Inflammatory macrophage (primary cell): ENCODE results near the gene IL3.

Experiments used
- DNase-seq, 2 donors: peaks; one replicate each; pipeline ENCODE4 v3.0.0-alpha.2; 2020 to 2022

Gene IL3

DNA sequence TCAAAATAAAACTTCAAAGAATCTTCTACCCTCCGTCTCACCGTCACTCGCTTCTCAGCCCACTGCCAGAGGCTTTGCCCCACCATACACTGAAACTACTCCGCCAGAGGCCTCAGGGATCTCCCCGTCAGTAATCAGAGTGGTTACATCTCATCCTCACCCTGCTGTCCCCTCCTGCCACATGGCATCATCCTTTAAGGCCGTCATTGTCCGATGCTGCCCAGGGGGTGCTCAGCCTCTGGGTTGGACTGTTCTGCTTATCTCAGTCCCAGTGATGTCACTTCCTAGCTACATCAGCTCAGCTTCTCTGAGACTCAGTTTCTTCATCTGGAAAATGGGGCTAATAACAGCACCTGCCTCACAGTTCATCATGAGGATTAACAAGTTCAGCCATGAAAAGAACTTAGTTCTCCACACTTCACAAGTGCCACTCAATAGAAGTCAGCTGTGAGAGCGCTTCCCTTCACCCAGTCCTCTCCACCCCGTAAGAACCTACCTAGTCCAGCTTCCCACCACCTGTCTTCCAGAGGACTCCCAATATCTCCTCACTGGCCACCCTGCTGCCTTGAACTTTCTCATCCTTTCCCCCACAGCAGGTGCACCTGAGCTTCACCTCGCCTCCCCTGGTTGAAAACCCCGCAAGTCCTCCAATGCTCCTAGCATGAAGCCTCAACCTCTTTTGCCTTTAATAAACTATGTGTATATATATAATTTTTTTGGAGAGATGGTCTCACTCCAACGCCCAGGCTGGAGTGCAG is 2.8 kb upstream of the IL3 start:
- DNase-seq, result no peak

GRCh38 chr5:132058646-132059042 is 1.8 kb upstream of the IL3 start:
- no peak for DNase-seq

- DNase-seq, result no peak
Observed at GRCh38 chr5:132059043-132059695, 1.3 kb upstream of the IL3 start.

DNA sequence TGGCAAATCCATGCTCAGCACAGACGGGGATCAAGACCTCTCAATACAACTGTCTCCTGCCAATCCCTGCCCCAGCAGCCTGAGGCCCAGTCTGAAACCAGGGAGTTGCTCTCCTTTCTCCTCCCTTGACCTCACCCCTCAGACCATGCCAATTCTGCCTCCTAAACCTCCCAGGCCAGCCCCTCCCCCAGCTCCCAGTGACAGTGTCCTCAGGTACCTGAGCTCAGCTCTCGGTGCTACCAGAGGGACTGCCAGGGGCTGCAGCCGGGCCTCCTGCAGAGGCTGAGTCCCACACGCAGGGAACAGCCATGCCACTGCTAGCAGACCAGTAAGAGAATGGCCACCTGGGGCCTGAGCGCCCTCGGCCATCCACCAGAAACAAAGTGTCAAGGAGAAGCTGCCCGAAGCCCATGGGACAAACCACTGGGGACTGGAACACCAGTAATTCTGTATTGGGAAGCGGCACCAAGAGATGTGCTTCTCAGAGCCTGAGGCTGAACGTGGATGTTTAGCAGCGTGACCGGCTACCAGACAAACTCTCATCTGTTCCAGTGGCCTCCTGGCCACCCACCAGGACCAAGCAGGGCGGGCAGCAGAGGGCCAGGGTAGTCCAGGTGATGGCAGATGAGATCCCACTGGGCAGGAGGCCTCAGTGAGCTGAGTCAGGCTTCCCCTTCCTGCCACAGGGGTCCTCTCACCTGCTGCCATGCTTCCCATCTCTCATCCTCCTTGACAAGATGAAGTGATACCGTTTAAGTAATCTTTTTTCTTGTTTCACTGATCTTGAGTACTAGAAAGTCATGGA is 557 bp upstream of the IL3 start:
- no peak for DNase-seq

GRCh38 chr5:132063090-132063911 is 2.8 kb downstream of the IL3 start:
- DNase-seq, result peak; percentile 62 to 70

- no peak for DNase-seq
Observed at GRCh38 chr5:132064140-132064539, 3.7 kb downstream of the IL3 start.

DNA sequence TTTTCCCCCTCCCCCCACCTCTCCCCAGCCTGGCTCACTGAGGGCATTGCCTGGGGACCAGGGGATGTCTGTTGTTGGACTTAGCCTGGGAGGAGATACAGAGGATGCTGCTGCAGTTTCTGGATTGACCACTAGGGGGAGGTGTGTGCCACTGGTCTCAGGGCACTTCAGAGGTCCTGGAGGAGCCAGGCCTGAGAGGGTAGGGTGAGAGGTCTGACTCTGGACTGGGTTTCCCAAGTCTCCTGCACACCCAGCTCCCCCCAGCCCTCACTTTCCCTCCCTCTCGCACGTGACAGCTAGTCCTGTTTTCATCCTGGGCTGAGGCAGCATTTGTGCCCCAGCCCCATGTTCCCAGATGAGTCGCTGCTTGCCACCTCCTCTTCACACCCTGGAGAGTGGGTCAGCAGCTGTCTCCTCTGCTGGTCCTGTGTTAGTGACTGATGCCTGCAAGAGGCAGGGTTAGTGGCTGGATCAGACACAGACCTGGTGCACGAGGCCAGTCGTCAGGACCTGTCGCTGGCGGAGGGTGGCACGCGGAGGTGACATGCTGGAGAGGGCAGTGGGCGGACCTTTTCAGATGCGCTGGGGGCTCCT is 4.4 kb downstream of the IL3 start:
- peak; percentile 81 to 84 for DNase-seq

- DNase-seq, result peak; percentile 35 to 69
Observed at GRCh38 chr5:132065351-132065937, 5.0 kb downstream of the IL3 start.

GRCh38 chr5:132065951-132066701 is 5.7 kb downstream of the IL3 start:
- no peak for DNase-seq

- DNase-seq, result no peak
Observed at GRCh38 chr5:132066871-132067270, 6.4 kb downstream of the IL3 start.

DNA sequence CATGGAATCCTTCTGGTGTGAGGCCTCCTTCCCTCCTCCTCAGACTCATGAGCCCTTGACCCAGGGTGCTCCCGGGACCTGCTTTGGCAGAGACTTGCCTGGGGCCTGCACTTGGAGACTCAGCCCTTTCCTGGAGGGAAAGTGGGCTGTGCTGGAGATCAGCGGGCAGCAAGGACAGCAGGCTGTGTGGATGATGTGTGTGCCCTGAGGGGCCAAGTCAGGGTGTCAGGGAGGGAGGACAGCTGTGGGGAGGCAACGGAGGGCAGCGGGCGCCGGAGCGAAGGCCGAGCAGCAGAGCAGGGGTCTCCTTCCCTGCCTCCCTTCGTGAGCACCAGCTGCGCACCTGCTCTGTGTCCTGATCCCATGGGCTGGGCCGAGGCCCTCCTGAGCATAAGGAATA is 7.0 kb downstream of the IL3 start:
- DNase-seq, result no peak

GRCh38 chr5:132067941-132068808 is 7.7 kb downstream of the IL3 start:
- DNase-seq, result no peak

GRCh38 chr5:132069561-132069960 is 9.1 kb downstream of the IL3 start:
- DNase-seq, result peak; percentile 15 to 32

GRCh38 chr5:132069994-132070393 is 9.5 kb downstream of the IL3 start:
- no peak for DNase-seq

- DNase-seq, result peak in 1 of 2 donors; percentile 31
Observed at GRCh38 chr5:132070460-132071337, 10.2 kb downstream of the IL3 start.

DNA sequence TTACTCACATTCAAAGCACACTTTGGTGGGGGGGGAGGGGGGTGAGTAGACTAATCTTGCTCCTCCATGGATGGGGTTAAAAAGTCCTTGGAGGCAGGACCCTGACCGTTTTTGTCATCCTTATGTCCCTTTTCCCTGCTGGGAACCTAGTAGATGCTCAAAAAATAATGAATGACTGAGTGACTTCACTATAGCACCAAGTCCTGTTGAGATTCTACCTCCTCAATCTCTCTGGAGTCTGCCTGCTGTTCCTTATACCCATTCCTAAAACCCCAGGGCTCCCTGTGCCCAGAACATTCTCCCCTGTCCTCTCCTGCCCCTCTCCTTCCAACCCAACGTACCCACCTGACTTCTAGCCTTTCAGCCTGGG is 10.9 kb downstream of the IL3 start:
- no peak for DNase-seq

DNA sequence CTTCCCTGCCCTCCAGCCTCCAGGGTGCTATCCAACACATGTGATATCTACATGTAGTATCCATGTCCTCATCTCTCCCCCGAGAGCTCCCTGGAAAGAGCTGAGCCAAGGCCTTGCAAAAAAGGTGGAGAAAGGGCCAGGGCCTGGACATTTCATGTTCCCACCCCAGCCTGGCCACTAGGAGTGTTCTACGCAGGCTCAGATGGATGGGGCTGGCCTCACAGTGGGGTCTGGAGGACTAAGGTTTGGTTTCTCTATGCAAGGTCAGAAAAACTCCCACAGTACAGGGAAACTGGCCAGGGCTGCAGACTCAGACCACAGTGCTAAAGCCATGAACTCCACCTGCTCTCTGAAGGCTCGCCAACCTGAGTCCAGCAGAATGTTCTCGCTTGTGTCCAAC is 11.6 kb downstream of the IL3 start:
- DNase-seq, result no peak

GRCh38 chr5:132072528-132072927 is 12.1 kb downstream of the IL3 start:
- no peak for DNase-seq
